ENCODE results near the gene ZNF831.

The ZNF831 gene

GRCh38 chr20:59141818-59142581 is 21.6 kb upstream of the ZNF831 start:
- DNase-seq = no peak

DNA sequence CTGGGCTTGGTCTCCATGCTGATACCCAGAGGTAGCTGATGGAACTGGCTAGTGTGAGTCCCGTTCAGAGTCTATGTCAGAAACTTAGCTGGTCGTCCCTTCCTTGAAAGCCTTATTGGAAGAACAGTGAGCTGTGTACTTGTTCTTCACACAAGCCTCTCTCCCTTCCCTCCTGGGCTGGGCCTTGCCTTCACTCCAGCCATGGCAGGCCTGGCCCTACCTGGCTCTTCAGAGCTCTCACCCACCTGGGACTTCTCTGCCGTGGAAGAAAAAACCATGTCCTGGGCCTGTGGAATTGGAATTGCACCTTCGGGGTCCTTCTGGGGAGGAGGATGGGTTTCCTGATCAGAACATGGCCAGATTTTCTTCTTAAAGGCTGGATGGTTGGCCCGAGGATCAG is 20.3 kb upstream of the ZNF831 start:
- DNase-seq = no peak

- DNase-seq = no peak
Measured at GRCh38 chr20:59144179-59144830, 19.3 kb upstream of the ZNF831 start.

DNA sequence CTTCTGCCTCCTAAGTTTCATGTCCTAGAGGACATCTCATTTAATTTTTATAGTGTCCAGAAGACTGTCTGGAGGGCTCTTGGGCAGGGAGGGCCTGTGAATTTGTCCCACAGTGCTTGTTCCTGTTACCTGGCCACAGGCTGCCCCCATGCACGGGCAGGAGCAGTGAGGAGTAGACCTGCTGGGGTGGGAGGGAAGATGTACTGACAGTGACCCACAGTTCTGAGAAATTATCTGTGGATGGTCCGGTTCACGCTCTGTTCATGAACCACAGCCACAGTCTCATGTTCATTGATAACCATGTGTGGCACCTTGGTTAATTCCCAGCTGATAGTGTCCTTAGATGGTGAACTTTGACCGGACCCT is 18.8 kb upstream of the ZNF831 start:
- no peak for DNase-seq

DNA sequence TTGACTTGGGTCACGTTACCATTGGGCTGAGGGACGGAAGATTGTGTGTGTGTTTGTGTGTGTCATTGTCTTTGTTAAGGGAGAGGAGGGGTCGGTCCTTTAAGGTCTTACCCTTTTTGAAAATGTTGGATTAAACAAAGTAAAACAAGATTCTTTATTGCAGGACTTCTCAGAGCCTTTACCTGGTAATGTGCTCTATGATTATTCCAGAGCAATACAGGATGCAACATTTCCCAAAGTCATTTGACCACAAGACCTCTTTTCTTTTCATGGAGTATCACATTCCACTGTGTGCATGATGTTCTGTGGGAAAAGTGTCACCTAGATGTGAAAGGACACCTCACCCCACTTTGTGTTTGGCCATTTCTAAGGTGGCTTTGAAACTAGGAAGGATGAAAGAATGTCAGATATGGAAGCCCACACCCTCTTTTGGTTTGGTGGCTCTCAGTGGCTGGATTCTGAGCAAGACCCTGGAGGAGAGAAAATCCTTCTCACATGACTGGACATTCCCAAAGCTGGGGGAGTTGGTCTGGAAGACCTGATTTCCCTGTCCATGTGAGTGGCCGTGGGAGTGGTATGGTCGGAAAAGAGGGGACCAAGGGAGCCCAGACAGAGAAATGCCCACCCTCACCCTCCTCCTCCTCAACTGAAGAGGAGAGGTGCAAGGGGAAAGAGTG is 18.2 kb upstream of the ZNF831 start:
- DNase-seq = no peak

DNA sequence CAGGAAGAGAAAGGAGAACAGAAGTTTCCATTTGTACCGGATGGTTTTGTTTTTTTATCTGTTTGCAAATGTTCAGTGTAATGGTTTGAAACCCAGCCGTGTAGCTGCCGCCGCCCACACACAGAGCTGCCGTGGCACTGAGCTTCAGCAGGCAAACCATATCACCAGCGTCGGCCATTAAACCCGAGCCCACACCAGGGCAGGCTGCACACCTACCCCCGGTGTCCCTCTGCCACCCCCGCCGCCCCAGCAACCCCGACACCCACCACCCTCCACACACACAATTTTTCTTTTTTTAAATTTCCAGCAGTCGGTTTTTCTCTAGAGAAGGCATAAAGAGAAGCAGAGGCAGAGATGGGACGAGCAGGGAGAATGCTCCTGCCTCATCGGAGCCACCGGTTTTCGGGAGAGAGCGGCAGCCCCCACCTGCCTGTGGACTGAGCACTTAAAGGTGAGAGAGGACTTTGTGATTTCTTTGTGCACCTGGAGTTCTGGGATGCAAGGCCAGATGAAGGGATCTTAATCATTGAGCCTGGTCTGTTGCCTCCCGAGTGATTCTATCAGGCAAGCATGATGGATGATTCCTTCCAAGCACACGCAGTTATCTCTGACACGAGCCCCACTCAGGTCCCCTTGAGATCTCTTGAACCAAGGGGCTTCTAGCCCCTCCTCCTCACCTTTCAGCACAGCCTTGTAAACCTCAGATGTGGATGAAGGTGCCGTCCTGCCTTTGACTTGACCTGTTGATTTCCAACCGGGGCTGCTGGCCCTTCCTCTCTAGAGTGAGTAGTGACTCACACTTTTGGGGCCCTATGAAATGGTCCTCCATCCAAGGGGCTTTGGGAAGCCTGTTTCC is 17.5 kb upstream of the ZNF831 start:
- DNase-seq = no peak

DNA sequence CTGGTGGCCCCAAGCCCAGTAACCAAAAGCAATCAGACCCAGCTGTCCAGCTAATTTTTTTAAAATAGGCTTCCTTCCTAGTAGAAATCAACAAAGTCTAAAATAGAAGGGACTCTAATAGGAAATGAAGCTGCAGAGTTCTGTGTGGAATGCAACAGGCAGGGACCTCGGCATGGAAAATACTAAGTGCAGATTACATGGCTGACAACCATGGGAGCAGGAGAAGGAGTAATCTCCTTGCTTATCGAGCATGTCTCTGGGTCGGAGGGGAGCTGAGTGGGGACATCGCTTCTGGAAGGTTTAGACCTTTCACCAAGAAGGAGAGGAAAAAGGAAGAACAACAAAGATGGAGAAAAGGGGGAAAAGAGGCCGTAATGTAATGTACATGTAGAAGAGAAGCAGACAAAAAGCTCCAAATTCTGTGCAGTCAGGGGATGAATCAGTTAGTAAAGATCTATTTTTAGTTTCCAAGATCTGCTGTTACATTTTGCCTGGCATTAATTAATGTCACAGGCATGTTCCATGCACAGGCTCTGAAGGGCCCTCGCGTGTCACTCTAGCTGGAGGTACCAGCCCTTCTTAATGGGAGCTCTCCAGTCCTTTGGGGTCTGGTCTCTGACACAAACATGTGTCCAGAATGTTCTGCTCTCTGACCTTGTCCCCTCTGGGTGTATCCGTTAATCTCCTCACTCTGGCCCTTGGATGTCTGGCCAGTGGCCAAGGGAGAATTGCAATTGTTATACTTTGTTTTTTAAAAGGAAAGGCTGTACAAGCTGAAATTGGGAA is 16.6 kb upstream of the ZNF831 start:
- no peak for DNase-seq

GRCh38 chr20:59147586-59147985 is 16.0 kb upstream of the ZNF831 start:
- DNase-seq = no peak

DNA sequence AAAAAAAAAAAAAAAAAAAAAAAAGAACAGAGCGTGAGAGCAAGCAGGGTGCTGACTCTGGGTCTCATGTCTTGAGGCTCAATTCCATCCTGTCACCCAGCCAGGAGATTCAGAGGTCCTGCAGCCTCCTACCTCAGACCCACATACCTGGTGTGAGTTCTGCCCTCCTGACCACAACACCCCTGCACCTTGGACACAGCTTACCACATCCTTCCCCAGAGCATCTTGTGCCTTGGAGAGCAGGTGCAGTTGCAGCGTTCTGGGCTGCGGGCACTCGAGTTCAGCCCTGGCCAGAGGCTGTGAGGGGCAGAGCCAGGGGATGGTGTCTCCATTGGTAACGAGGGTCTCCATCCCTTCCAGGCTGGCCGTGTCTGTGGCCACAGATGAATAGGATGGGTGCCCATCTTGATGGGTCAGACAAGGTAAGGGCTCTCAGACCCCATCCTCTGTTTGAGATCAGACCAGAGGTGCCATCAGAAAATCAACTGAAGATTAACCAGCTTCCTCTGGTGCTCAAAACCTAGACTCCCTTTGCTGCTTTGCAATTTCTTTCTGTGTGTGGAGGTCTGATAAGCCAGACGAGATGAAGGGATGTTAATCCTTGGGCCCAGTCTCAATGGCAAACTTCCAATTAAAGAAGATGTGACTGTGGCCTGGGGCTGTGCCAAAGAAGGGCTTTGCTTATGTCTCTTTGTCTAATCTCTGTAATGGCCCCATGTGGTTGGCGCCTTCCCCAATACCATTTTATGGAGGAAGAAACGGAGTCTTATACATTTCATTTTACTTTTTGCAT is 14.7 kb upstream of the ZNF831 start:
- DNase-seq = no peak

DNA sequence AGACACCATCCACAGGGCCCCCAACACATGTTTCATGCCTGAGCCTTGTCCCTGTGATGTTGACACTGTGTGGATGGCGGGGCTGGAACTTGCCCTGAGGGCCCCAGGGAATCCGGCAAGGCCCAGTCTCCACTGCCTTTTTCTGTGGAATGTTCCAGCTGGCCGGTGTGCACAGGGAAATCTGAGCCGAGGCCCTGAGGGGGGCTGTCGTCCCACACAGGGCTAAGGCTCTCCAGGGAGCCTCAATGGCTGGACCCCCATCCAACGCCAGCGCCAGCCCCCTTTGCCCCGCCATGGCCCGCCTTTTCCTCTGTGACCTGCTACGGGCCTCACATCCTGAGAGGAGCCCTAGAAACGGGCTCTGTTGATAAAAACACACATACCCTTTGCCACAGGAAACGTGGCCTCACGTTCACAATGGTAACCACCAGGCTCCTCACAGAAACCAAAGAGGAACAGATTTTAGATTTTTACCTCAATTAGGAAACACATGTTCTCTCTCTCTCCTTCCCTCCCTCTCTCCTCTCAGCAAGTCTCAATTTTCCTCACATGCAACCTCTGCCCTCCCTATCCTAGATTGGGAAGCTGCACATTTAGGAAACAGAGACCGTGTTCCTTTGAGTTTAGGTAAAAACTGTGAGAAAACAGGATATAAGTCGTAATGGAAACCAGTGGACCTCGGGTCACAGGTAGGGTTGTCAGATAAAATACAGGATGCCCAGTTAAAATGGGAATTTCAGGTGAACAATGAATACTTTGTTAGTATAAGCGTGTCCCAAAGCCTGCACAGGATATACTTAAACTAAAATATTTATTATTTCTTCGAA is 13.7 kb upstream of the ZNF831 start:
- DNase-seq = no peak

DNA sequence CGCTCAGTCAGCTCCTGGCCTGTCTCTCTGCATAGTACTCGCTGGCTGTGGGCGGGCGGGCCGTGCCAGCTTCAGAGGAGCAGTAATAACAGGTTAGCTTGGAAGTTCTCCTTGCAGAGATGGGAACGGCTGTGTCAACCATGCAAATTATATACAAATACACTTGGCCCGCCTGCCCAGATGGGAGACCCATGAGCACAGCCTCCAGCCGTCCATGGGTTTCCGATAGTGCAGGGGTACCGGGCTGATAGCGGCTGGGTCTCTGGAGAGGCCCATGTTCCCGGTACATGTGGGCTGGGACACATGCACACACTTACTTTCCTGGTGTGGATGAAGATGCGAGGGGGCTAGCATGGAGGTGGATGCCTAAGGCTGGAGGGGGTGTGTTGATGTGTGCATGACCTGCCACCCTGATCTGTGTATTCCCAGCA is 12.8 kb upstream of the ZNF831 start:
- DNase-seq = no peak

GRCh38 chr20:59151391-59151790 is 12.2 kb upstream of the ZNF831 start:
- no peak for DNase-seq

- no peak for DNase-seq
Measured at GRCh38 chr20:59151820-59152219, 11.8 kb upstream of the ZNF831 start.

DNA sequence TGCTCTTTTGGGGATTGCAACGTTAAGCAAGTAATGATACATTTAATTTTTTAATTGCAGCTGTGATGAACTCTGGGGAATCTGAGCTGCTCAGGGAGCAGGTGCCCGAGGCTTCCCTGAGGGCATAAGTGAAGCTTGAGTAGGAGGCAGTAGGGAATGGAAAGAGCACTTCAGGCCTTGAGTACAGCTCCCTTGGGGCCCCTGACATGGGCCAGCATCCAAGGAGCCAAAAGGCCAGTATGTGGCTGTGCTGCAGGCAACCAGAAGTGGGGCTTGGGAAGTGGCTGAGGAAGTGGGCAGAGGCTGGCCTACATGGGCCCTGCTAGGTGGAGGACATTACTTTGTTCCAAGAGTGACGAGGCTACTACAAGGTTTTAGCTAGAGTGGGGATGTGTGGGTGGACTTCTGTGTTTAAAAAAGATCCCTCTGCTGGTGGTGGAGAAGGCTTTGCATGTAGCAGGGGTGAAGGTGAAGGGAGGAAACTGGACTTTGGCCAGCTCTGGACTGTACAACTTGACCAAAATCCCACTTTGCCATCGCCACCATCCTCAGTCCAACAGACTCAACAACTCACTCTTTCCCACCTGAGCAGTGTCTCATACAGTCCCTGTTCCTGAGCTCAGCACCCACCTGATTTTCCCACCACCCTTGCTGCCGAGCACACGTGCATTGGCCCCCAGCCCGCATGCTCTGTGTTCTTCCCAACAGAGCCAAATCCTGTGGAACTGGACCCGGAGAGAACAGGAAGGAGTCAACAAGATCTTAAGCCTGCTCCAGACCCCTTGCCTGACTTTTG is 10.9 kb upstream of the ZNF831 start:
- no peak for DNase-seq

GRCh38 chr20:59153355-59153681 is 10.3 kb upstream of the ZNF831 start:
- no peak for DNase-seq

GRCh38 chr20:59153832-59154231 is 9.8 kb upstream of the ZNF831 start:
- no peak for DNase-seq

GRCh38 chr20:59154317-59155013 is 9.2 kb upstream of the ZNF831 start:
- DNase-seq = no peak

GRCh38 chr20:59157064-59157463 is 6.6 kb upstream of the ZNF831 start:
- no peak for DNase-seq

GRCh38 chr20:59157531-59157930 is 6.1 kb upstream of the ZNF831 start:
- no peak for DNase-seq

Data from cortex of kidney (tissue), 1 donor.